Stimulated activated naive CD4-positive, alpha-beta T cell (primary cell): ENCODE results near the gene RGS3.

Experiments used
- DNase-seq, 6 experiments: peaks; one replicate each; lab custom pipeline; 2025; lab: John Stamatoyannopoulos, UW

Gene RGS3

DNA sequence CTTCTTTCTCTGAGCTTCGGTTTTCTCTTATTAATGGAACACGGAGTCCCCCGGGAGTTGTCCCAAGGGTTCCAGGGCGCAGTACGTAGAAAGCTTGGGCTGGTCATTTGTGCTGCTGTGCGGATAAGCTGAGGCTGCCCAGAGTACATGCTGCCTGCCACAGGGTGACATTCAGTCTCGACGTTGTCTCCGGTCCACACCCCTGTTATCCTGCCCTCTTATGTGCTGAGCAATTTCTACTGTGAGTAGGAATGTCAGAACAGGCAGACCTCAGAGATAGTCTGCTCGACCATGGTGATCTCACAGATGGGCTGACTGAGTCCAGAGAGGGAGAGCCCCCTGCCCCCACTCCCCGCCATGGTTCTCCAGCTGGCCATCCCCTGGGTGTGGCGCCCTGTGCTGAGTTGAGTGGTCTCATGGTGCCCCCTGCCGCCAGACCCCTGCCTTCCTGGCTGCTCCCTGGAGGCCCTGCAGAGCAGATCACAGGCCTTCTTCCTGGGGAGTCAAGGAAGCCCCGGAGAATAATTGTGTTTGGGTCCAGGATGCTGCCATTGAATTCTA lies 124.0 kb downstream of the RGS3 start:
- peak in 2 of 6 experiments; percentile 8 to 12 for DNase-seq

DNA sequence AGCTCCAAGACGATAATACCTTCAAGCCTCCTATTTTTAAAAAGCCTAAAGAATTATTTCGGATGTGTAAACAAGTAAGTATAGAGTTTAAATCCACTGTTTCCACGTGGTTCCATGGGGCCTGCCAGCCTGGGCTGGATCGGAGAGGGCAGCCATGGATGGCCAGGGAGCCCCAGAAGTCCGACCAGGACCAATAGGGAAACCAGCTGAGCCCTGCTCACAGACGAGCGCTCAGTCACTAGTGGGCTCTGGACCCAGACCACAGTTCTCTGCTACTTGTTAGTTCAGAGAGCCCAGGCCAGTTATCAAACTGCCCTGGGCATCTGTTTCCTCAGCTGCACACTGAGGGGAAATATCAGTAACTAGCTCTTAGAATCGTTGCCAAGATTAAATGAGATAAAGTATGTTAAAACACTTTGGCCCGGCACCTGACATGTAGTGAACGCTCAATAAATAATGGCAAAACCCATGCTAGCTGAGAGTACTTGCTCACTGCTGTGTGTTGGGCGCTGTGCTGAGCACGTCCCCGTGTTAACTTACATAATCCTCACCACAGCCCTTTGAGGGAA lies 124.8 kb downstream of the RGS3 start:
- DNase-seq = no peak

GRCh38 chr9:113588936-113589335 lies 125.4 kb downstream of the RGS3 start:
- DNase-seq = no peak

- no peak for DNase-seq
Measured at GRCh38 chr9:113589407-113589806, 125.9 kb downstream of the RGS3 start.

DNA sequence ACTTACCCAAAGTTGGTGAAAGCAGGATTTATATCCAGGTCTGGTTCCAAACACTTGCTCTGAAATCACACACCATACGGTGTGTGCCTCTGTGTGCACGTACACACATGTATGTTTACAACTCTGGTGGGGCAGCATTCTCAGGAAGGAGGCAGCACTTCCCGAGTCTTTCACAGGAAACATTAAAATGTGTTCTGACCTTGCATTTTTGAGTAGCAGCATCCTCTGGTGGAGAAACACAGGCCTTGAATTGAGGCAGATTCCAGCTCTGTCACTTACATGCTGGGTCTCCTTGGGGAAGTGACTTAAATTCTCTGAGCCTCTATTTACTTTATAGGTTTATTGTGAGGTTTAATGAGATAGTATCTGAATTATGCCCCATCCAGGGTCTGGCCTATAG lies 126.4 kb downstream of the RGS3 start:
- peak in 2 of 6 experiments; percentile 19 to 35 for DNase-seq

GRCh38 chr9:113590389-113590788 lies 126.9 kb downstream of the RGS3 start:
- DNase-seq = no peak

DNA sequence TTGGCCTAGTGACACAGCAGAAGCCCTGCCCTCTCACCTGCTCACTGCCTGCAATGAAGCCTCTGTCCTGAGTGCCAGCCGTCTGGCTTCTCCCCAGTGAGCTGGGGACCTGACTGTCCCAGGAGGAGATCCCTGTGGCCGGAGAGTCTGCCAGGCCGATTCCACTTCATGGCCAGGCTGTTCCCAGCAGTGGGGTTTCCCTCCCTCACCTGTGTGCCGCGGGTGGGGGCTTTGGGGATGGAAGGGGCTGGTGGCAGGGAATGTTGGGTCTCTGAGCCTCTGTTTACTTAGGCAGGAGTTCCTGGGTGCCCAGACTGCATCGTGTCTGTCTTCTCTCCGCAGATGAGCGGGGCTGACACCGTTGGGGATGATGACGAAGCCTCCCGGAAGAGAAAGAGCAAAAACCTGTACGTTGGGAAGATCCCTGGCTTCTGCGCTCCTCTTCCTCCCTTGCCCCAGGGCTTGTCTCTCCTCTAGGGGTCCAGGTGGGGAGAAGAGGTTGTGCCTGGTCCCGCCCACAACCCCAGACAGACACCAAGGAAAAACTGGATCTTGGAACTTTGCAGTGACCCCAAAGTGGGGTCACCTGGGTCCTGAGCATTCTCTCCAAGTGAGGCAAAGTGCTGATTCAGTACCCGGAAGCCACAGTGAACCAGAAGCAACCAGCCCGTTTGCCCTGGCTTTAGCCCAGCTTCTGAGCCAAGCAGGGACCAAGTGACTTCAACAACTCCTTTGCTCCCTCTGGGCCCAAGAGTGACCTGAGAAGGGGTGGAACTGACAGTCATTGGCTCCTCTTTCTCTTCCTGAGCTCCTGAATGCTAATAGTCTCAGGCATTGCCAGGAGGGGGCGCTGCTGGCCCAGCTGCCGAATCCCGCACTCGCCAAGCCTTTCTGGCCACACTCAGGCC lies 127.7 kb downstream of the RGS3 start:
- DNase-seq = peak in 3 of 6 experiments; percentile 8 to 15 (median 12)

DNA sequence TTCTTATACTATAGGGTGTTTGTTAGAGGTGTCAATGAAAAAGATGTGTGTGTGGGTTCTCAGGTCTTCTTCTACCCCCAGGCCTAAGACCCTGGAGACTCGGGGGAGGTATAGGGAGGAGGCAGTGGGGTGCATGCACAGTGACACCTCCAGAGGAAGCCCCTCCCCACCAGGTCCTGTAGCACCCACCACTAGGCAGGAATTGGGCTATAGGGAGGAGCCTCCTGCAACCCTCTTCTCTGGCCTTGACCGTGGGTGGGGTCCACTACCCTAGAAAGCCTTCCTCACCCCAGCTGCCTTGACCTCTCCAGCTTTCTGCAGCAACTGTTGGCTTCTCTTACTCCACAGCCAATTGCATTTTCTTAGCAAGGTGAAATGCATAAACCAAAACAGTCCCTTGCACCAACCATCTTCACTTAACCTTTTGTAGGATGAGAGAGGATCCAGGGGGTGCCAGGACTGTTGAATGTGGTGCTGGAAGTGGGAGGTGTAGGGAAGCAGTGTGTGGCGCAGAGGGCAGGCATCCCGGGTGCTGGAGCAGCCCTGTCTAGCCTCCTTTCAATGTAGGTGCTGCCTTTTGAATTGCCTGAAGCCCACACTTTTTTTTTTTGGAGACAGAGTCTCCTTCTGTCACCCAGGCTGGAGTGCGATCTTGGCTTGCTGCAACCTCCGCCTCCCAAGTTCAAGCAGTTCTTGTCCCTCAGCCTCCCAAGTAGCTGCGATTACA lies 128.5 kb downstream of the RGS3 start:
- no peak for DNase-seq

- no peak for DNase-seq
Measured at GRCh38 chr9:113592876-113593575, 129.5 kb downstream of the RGS3 start.

- no peak for DNase-seq
Measured at GRCh38 chr9:113593682-113594281, 130.3 kb downstream of the RGS3 start.

GRCh38 chr9:113594484-113595299 lies 131.2 kb downstream of the RGS3 start:
- DNase-seq = no peak

GRCh38 chr9:113596616-113597320 lies 133.2 kb downstream of the RGS3 start:
- DNase-seq = no peak

DNA sequence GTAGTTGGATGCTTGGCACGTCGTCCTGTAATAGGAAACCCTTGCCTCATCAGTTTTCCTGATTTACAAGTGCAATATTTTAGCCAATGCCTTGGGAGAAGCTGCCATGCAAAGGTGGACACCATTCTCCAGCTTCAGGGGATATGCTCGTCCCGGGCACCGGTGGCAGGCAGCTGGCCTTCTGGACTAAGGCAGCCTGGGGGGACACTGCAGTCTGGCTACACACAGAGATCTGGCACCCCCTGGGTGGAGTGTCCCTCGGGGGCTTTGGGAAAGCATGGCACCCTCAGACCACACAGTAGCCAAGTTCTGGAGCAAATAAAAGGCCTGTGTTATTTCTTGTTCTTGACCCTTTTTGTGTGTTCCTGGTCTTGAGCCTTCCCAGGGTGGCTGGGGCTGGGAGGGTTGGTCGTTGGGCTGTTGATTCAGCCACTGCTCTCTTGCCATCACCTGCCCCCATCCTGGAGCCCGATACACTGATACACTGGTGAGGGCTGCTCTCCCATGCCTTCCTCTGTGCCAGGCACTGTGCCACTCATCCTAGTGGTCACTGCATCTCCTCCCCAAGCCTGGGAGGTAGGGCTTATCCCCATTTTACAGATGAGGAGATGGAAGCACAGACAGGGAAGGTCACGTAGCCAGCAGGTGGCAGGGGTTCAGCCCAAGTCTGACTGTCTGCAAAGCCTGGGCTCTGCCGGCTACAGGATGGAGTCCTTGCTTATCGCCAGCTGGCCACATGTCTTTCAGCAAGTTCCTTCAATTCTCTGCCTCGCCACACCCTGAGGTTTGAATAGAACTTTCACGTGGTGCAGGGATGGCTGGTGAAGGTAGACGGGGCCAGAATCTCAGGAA lies 134.1 kb downstream of the RGS3 start:
- DNase-seq = no peak

DNA sequence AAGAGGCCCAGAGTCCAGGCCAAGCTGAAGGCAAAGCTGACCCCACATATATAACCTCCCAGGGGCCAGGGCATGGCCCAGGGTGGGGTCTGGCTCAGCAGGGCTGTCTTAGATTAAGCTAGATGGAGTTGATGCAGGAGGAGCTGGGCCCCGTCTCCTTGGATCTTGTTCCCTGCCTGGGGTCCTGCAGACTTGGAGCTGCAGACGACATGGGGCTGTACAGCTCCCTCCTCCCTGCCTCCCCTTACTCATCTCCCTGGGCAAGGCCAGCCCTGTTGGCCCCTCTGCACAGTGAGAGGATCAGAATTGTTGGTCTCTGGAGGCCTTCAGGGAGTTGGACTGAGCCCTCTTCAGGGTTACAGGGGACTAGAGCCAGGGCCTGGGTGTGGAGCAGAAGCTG lies 134.9 kb downstream of the RGS3 start:
- DNase-seq = no peak

DNA sequence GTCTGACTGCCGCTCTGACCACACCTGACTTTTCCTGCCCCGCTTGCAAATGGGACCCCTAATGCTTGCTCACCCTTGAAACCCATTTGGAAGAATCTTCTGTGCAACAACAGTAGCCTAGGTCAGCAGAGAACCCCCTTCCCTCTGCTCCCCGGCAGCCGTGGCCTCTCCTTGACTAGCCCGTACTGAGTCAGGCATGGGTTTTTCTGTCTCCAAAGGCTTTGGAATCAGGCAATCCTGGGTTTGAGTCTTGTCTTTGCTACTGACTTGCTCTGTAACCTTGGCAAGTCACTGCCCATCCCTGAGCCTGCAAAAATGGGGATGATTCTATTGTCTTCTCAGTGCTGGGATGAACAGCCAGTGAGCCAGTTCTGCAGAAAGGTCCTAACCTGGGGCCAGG lies 135.4 kb downstream of the RGS3 start:
- no peak for DNase-seq

GRCh38 chr9:113599646-113600022 lies 136.1 kb downstream of the RGS3 start:
- no peak for DNase-seq

- no peak for DNase-seq
Measured at GRCh38 chr9:113600023-113600823, 136.7 kb downstream of the RGS3 start.
